Measurements from ENCODE around the gene TSPAN9.

TSPAN9 gene

GRCh38 chr12:3253682-3254275, 176.6 kb downstream of the TSPAN9 start:
- Histone ChIP-seq H3K4me3 (ENCODE audit: extremely low read depth, insufficient read depth, low read length, poor library complexity, severe bottlenecking) (no peak overlapping the region), H3K4me1 (ENCODE audit: control insufficient read depth, insufficient read depth, low read length, poor library complexity, severe bottlenecking) (peaks cover 8% of the 10 kb centered on the region), H3K36me3 (ENCODE audit: control insufficient read depth, insufficient read depth, low read length) (no peaks in the 10 kb centered on the region), H3K9me3 (ENCODE audit: control insufficient read depth, low read length) (no peaks in the 10 kb centered on the region), H3K27ac (ENCODE audit: low read depth, low read length, severe bottlenecking) (no peak overlapping the region)
- WGBS, 2 experiments (ENCODE audit: insufficient coverage in 2 of 2), result 80 to 87% methylated on average over 5 to 7 of the region's 7 CpGs

- no peaks in the 10 kb centered on the region for H3K9me3 ChIP-seq (ENCODE audit: control insufficient read depth, low read length)
- H3K4me3 ChIP-seq (ENCODE audit: extremely low read depth, insufficient read depth, low read length, poor library complexity, severe bottlenecking), result no peak overlapping the region
- peaks cover 5% of the 10 kb centered on the region for H3K36me3 ChIP-seq (ENCODE audit: control insufficient read depth, insufficient read depth, low read length)
- H3K27ac ChIP-seq (ENCODE audit: low read depth, low read length, severe bottlenecking), result no peak overlapping the region
- WGBS, 2 experiments (ENCODE audit: insufficient coverage in 2 of 2), result 95% methylated on average over 10 to 11 of the region's 12 CpGs
- peaks cover 4% of the 10 kb centered on the region for H3K4me1 ChIP-seq (ENCODE audit: control insufficient read depth, insufficient read depth, low read length, poor library complexity, severe bottlenecking)
These were observed 177.9 kb downstream of the TSPAN9 start for GRCh38 chr12:3255057-3255456.

GRCh38 chr12:3256103-3256631, 179.0 kb downstream of the TSPAN9 start:
- Histone ChIP-seq H3K9me3 (ENCODE audit: control insufficient read depth, low read length) (no peaks in the 10 kb centered on the region), H3K36me3 (ENCODE audit: control insufficient read depth, insufficient read depth, low read length) (peaks cover 5% of the 10 kb centered on the region), H3K4me3 (ENCODE audit: extremely low read depth, insufficient read depth, low read length, poor library complexity, severe bottlenecking) (no peak overlapping the region), H3K27ac (ENCODE audit: low read depth, low read length, severe bottlenecking) (no peak overlapping the region), H3K4me1 (ENCODE audit: control insufficient read depth, insufficient read depth, low read length, poor library complexity, severe bottlenecking) (peaks cover 4% of the 10 kb centered on the region)
- WGBS, 2 experiments (ENCODE audit: insufficient coverage in 2 of 2), result 93% methylated on average over 24 of the region's 26 CpGs

- Histone ChIP-seq H3K36me3 (ENCODE audit: control insufficient read depth, insufficient read depth, low read length) (peaks cover 5% of the 10 kb centered on the region), H3K9me3 (ENCODE audit: control insufficient read depth, low read length) (no peaks in the 10 kb centered on the region), H3K4me3 (ENCODE audit: extremely low read depth, insufficient read depth, low read length, poor library complexity, severe bottlenecking) (no peak overlapping the region), H3K27ac (ENCODE audit: low read depth, low read length, severe bottlenecking) (no peak overlapping the region), H3K4me1 (ENCODE audit: control insufficient read depth, insufficient read depth, low read length, poor library complexity, severe bottlenecking) (peaks cover 4% of the 10 kb centered on the region)
- 45 to 84% methylated on average over 3 of the region's 7 CpGs for WGBS, 2 experiments (ENCODE audit: insufficient coverage in 2 of 2)
These were observed 180.2 kb downstream of the TSPAN9 start for GRCh38 chr12:3257411-3257810.

- Histone ChIP-seq H3K36me3 (ENCODE audit: control insufficient read depth, insufficient read depth, low read length) (peaks cover 5% of the 10 kb centered on the region), H3K4me1 (ENCODE audit: control insufficient read depth, insufficient read depth, low read length, poor library complexity, severe bottlenecking) (peaks cover 8% of the 10 kb centered on the region), H3K27ac (ENCODE audit: low read depth, low read length, severe bottlenecking) (no peak overlapping the region), H3K4me3 (ENCODE audit: extremely low read depth, insufficient read depth, low read length, poor library complexity, severe bottlenecking) (no peak overlapping the region), H3K9me3 (ENCODE audit: control insufficient read depth, low read length) (no peaks in the 10 kb centered on the region)
- 95 to 96% methylated on average over 8 of the region's 8 CpGs for WGBS, 2 experiments (ENCODE audit: insufficient coverage in 2 of 2)
These were observed 182.8 kb downstream of the TSPAN9 start for GRCh38 chr12:3259973-3260372.

GRCh38 chr12:3261782-3262359, 184.7 kb downstream of the TSPAN9 start:
- Histone ChIP-seq H3K9me3 (ENCODE audit: control insufficient read depth, low read length) (no peaks in the 10 kb centered on the region), H3K4me3 (ENCODE audit: extremely low read depth, insufficient read depth, low read length, poor library complexity, severe bottlenecking) (no peak overlapping the region), H3K36me3 (ENCODE audit: control insufficient read depth, insufficient read depth, low read length) (peaks cover 5% of the 10 kb centered on the region), H3K27ac (ENCODE audit: low read depth, low read length, severe bottlenecking) (no peak overlapping the region), H3K4me1 (ENCODE audit: control insufficient read depth, insufficient read depth, low read length, poor library complexity, severe bottlenecking) (peaks cover 9% of the 10 kb centered on the region)
- WGBS, 2 experiments (ENCODE audit: insufficient coverage in 2 of 2), result 95 to 100% methylated on average over 6 to 7 of the region's 11 CpGs

- H3K9me3 ChIP-seq (ENCODE audit: control insufficient read depth, low read length), result no peaks in the 10 kb centered on the region
- whole genome bisulfite sequencing, 2 experiments (ENCODE audit: insufficient coverage in 2 of 2), result 84 to 100% methylated on average over 3 to 6 of the region's 10 CpGs
- no peak overlapping the region for H3K27ac ChIP-seq (ENCODE audit: low read depth, low read length, severe bottlenecking)
- H3K4me3 ChIP-seq (ENCODE audit: extremely low read depth, insufficient read depth, low read length, poor library complexity, severe bottlenecking), result no peak overlapping the region
- H3K36me3 ChIP-seq (ENCODE audit: control insufficient read depth, insufficient read depth, low read length), result peaks cover 5% of the 10 kb centered on the region
- peaks cover 6% of the 10 kb centered on the region for H3K4me1 ChIP-seq (ENCODE audit: control insufficient read depth, insufficient read depth, low read length, poor library complexity, severe bottlenecking)
These were observed 185.3 kb downstream of the TSPAN9 start for GRCh38 chr12:3262470-3262869.

- H3K4me1 ChIP-seq (ENCODE audit: control insufficient read depth, insufficient read depth, low read length, poor library complexity, severe bottlenecking), result peaks cover 5% of the 10 kb centered on the region
- no peaks in the 10 kb centered on the region for H3K9me3 ChIP-seq (ENCODE audit: control insufficient read depth, low read length)
- H3K36me3 ChIP-seq (ENCODE audit: control insufficient read depth, insufficient read depth, low read length), result peaks cover 5% of the 10 kb centered on the region
- no peak overlapping the region for H3K27ac ChIP-seq (ENCODE audit: low read depth, low read length, severe bottlenecking)
- 88 to 90% methylated on average over 11 to 13 of the region's 13 CpGs for WGBS, 2 experiments (ENCODE audit: insufficient coverage in 2 of 2)
- H3K4me3 ChIP-seq (ENCODE audit: extremely low read depth, insufficient read depth, low read length, poor library complexity, severe bottlenecking), result no peak overlapping the region
These were observed 186.1 kb downstream of the TSPAN9 start for GRCh38 chr12:3263282-3263681.

GRCh38 chr12:3263939-3264922, 187.1 kb downstream of the TSPAN9 start:
- Histone ChIP-seq H3K4me3 (ENCODE audit: extremely low read depth, insufficient read depth, low read length, poor library complexity, severe bottlenecking) (no peak overlapping the region), H3K36me3 (ENCODE audit: control insufficient read depth, insufficient read depth, low read length) (peaks cover 4% of the 10 kb centered on the region), H3K9me3 (ENCODE audit: control insufficient read depth, low read length) (no peaks in the 10 kb centered on the region), H3K4me1 (ENCODE audit: control insufficient read depth, insufficient read depth, low read length, poor library complexity, severe bottlenecking) (peaks cover 5% of the 10 kb centered on the region), H3K27ac (ENCODE audit: low read depth, low read length, severe bottlenecking) (no peak overlapping the region)
- 90 to 91% methylated on average over 33 to 34 of the region's 35 CpGs for WGBS, 2 experiments (ENCODE audit: insufficient coverage in 2 of 2)

GRCh38 chr12:3265406-3265805, 188.2 kb downstream of the TSPAN9 start:
- peaks cover 5% of the 10 kb centered on the region for H3K4me1 ChIP-seq (ENCODE audit: control insufficient read depth, insufficient read depth, low read length, poor library complexity, severe bottlenecking)
- H3K4me3 ChIP-seq (ENCODE audit: extremely low read depth, insufficient read depth, low read length, poor library complexity, severe bottlenecking), result no peak overlapping the region
- no peaks in the 10 kb centered on the region for H3K36me3 ChIP-seq (ENCODE audit: control insufficient read depth, insufficient read depth, low read length)
- no peaks in the 10 kb centered on the region for H3K9me3 ChIP-seq (ENCODE audit: control insufficient read depth, low read length)
- 95 to 100% methylated on average over 1 to 6 of the region's 8 CpGs for WGBS, 2 experiments (ENCODE audit: insufficient coverage in 2 of 2)
- H3K27ac ChIP-seq (ENCODE audit: low read depth, low read length, severe bottlenecking), result no peak overlapping the region

All from mesodermal cell (in vitro differentiated cells).